HCT116 (cell line): ENCODE data around the gene BRDT. TPM values are rescaled to one million over a fixed set of nuclear protein-coding genes. Genes with fewer than 3 reads are reported as not detected.
A peak's percentile ranks its signal among the peaks of the same experiment; 100 is the strongest.

Experiments used
- ATAC-seq: fragments of 200-7000 bp; cut with Tn5 transposase; 2 replicates; pipeline ENCODE4 v1.9.1; 2020; ENCODE audit warnings: mild to moderate bottlenecking, moderate library complexity
- BruUV-seq: library from RNA; stranded (reverse); fragments of 400-500 nt; replicated peaks from 2 replicates; lab custom pipeline; 2021; lab: Mats Ljungman, UMichigan
- CTCF ChIA-PET: fragments of 300-600 bp; sonication (Branson Sonifier 250); formaldehyde crosslinking; loops from one replicate; lab custom pipeline; 2021; ENCODE audit warnings: antibody characterized with exemption; lab: Charles Lee
- POLR2A ChIA-PET: fragments of 300-600, 350-600 bp; sonication (Branson Sonifier 250); formaldehyde crosslinking; loops from one replicate; lab custom pipeline; 2021; ENCODE audit warnings: antibody characterized with exemption; lab: Charles Lee
- RAD21 ChIA-PET, 2 experiments: fragments of 300-600 bp; sonication (Branson Sonifier 250); formaldehyde crosslinking; loops; one replicate each; lab custom pipeline; 2023; ENCODE audit warnings: low total read pairs in 2 of 2; ENCODE audit not compliant: uncharacterized antibody in 2 of 2, unreplicated experiment in 2 of 2, low non-redundant PET in 1 of 2; lab: Charles Lee
- DNase-seq: peaks from one replicate; pipeline ENCODE4 v3.0.0-alpha.2; 2010; ENCODE audit warnings: low read depth, low spot score
- H2AFZ ChIP-seq: fragments of 200-600 bp; shearing (Covaris generic), sonication (generic); 2 replicates; pipeline ENCODE4 v1.6.1; 2017; ENCODE audit warnings: low read depth, mixed run types, mixed read lengths, antibody characterized with exemption, low read length; ENCODE audit not compliant: poor library complexity, severe bottlenecking
- H3K27ac ChIP-seq: 2 replicates; pipeline ENCODE4 v1.5.1; 2012; ENCODE audit warnings: low read depth, low read length
- H3K27me3 ChIP-seq: fragments of 200-600 bp; sonication (generic); 2 replicates; pipeline ENCODE4 v1.6.1; 2016; ENCODE audit warnings: mixed run types, low read length, mixed read lengths; ENCODE audit not compliant: insufficient read depth
- H3K36me3 ChIP-seq, 2 experiments: fragments of 200-500 bp in 1 of 2; fragments of 200-600 bp in 1 of 2; sonication (Bioruptor generic) in 1 of 2; sonication (generic) in 1 of 2; 2 replicates each; pipeline versions ENCODE4 v1.5.1 to v1.6.1; 2014 to 2016; ENCODE audit warnings: low read length in 2 of 2, inconsistent platforms in 1 of 2, mixed read lengths in 1 of 2, mixed run types in 1 of 2; ENCODE audit not compliant: insufficient read depth in 2 of 2, control insufficient read depth in 1 of 2
- H3K4me1 ChIP-seq, 2 experiments: fragments of 200-600 bp in 1 of 2; sonication (generic) in 1 of 2; 2 replicates each; pipeline versions ENCODE4 v1.5.1 to v1.6.1; 2012 to 2017; ENCODE audit warnings: low read length in 2 of 2, inconsistent platforms in 1 of 2, mild to moderate bottlenecking in 1 of 2, mixed read lengths in 1 of 2, mixed run types in 1 of 2, moderate library complexity in 1 of 2; ENCODE audit not compliant: insufficient read depth in 2 of 2, control insufficient read depth in 1 of 2
- H3K4me2 ChIP-seq: fragments of 200-600 bp; sonication (generic); 2 replicates; pipeline ENCODE4 v1.6.1; 2017; ENCODE audit warnings: mixed run types, low read length, mixed read lengths
- H3K4me3 ChIP-seq, 2 experiments: fragments of 200-600 bp in 1 of 2; sonication (generic) in 1 of 2; replicated peaks in 1 of 2; 2 replicates each; pipeline ENCODE4 v1.5.1; 2011 to 2016; ENCODE audit warnings: low read length in 2 of 2, control low read depth in 1 of 2, low read depth in 1 of 2, mild to moderate bottlenecking in 1 of 2, mixed read lengths in 1 of 2, mixed run types in 1 of 2
- H3K79me2 ChIP-seq: fragments of 200-600 bp; sonication (generic); 2 replicates; pipeline ENCODE4 v1.6.1; 2017; ENCODE audit warnings: mild to moderate bottlenecking, mixed run types, low read length, moderate library complexity, mixed read lengths; ENCODE audit not compliant: insufficient read depth
- H3K9ac ChIP-seq: fragments of 200-600 bp; sonication (generic); 2 replicates; pipeline ENCODE4 v1.6.1; 2016; ENCODE audit warnings: low read length, mixed read lengths
- H3K9me2 ChIP-seq: fragments of 200-600 bp; sonication (generic), shearing (Covaris generic); 2 replicates; pipeline ENCODE4 v1.6.1; 2017; ENCODE audit warnings: mixed run types, mild to moderate bottlenecking, moderate library complexity; ENCODE audit not compliant: insufficient read depth
- H3K9me3 ChIP-seq, 2 experiments: fragments of 200-500 bp in 1 of 2; fragments of 200-600 bp in 1 of 2; sonication (Bioruptor generic) in 1 of 2; sonication (generic) in 1 of 2; 2 replicates each; pipeline ENCODE4 v1.6.1; 2014 to 2017; ENCODE audit warnings: low read length in 2 of 2, mixed read lengths in 2 of 2, inconsistent platforms in 1 of 2, low read depth in 1 of 2, mild to moderate bottlenecking in 1 of 2, mixed run types in 1 of 2, moderate library complexity in 1 of 2; ENCODE audit not compliant: control insufficient read depth in 1 of 2, insufficient read depth in 1 of 2
- H4K20me1 ChIP-seq: fragments of 200-600 bp; sonication (generic), shearing (Covaris generic); 2 replicates; pipeline ENCODE4 v1.6.1; 2017; ENCODE audit warnings: mixed run types, mild to moderate bottlenecking, moderate library complexity; ENCODE audit not compliant: insufficient read depth
- ATF3 ChIP-seq: IDR thresholded peaks from 2 replicates; pipeline ENCODE4 v1.6.1; 2012
- CBX3 ChIP-seq: IDR thresholded peaks from 2 replicates; pipeline ENCODE4 v1.6.1; 2012; ENCODE audit warnings: low read depth
- EGR1 ChIP-seq: IDR thresholded peaks from 2 replicates; pipeline ENCODE4 v1.6.1; 2012; ENCODE audit warnings: low read depth
- ELF1 ChIP-seq: IDR thresholded peaks from 2 replicates; pipeline ENCODE4 v1.6.1; 2012; ENCODE audit warnings: low read depth, borderline replicate concordance
- FOSL1 ChIP-seq: IDR thresholded peaks from 2 replicates; pipeline ENCODE4 v1.6.1; 2012; ENCODE audit warnings: low read depth
- JUND ChIP-seq: IDR thresholded peaks from 2 replicates; pipeline ENCODE4 v1.6.1; 2012
- MAX ChIP-seq: IDR thresholded peaks from 2 replicates; pipeline ENCODE4 v1.6.1; 2012
- POLR2AphosphoS5 ChIP-seq: IDR thresholded peaks from 2 replicates; pipeline ENCODE4 v1.6.1; 2011; ENCODE audit warnings: mild to moderate bottlenecking, low read depth, low read length, moderate library complexity
- REST ChIP-seq: IDR thresholded peaks from 2 replicates; pipeline ENCODE4 v1.6.1; 2012; ENCODE audit warnings: low read depth
- SIN3A ChIP-seq: IDR thresholded peaks from 2 replicates; pipeline ENCODE4 v1.6.1; 2012; ENCODE audit warnings: low read depth
- SP1 ChIP-seq: IDR thresholded peaks from 2 replicates; pipeline ENCODE4 v1.6.1; 2012; ENCODE audit warnings: low read depth
- YY1 ChIP-seq: IDR thresholded peaks from 2 replicates; pipeline ENCODE4 v1.6.1; 2011; ENCODE audit warnings: low read length, low read depth, moderate library complexity, mild to moderate bottlenecking; ENCODE audit not compliant: insufficient replicate concordance; ENCODE audit errors: extremely low read depth
- ZNF274 ChIP-seq: fragments of 200-500 bp; sonication (Bioruptor generic); IDR thresholded peaks from 2 replicates; pipeline ENCODE4 v1.6.1; 2014; ENCODE audit warnings: mild to moderate bottlenecking, low read depth, low read length, inconsistent platforms
- intact Hi-C: fragments of 100-400 bp; cut with micrococcal nuclease; formaldehyde crosslinking; loops from 2 replicates; pipeline ENCODE4 v1.10.0; 2022
- total RNA-seq: library from RNA; stranded (reverse); gene quantifications from one replicate; pipeline ENCODE4 v1.2.1, GENCODE V29; 2021; ENCODE audit not compliant: unreplicated experiment

Gene BRDT
- total RNA-seq, 1 experiment from 2014 or later, result not detected

GRCh38 chr1:92030656-92031107 is 81.5 kb downstream of the BRDT start:
- peak overlapping the region; percentile 58 to 78 for H3K4me3 ChIP-seq
- intact Hi-C loops, result no loop called here
- BruUV-seq, result TSS peak; percentile 47

More at GRCh38 chr1:92030656-92031107, 81.5 kb downstream of the BRDT start:
- H3K4me2 ChIP-seq, result peak overlapping the region; percentile 96
- no peaks in the 10 kb centered on the region for H3K36me3 ChIP-seq
- no peaks in the 10 kb centered on the region for H3K79me2 ChIP-seq
- no peaks in the 10 kb centered on the region for H3K27me3 ChIP-seq
- H4K20me1 ChIP-seq, result no peaks in the 10 kb centered on the region
- H3K9me2 ChIP-seq, result no peaks in the 10 kb centered on the region
- DNase-seq (peak; percentile 55), ATAC-seq (peak; percentile 67)
- H3K4me1 ChIP-seq, result peaks cover 10 to 22% of the 10 kb centered on the region in 2 experiments
- H3K9me3 ChIP-seq, result no peaks in the 10 kb centered on the region
- H2AFZ ChIP-seq, result peak overlapping the region; percentile 98
- H3K27ac ChIP-seq, result peak overlapping the region; percentile 53
- POLR2A ChIA-PET, result no interaction called here
- TF ChIP-seq ZNF274, result no peak
- peak; percentile 51 for TF ChIP-seq POLR2AphosphoS5
- TF ChIP-seq ATF3, result no peak
- no peak for TF ChIP-seq YY1
- no peak for TF ChIP-seq REST
- TF ChIP-seq SP1, result peak; percentile 44
- peak; percentile 57 for TF ChIP-seq FOSL1
- no peak; the same call in 1 of the 2 replicates for TF ChIP-seq MAX
- TF ChIP-seq ELF1, result no peak; the same call in 1 of the 2 replicates
- peak; percentile 54; the same call in 1 of the 2 replicates for TF ChIP-seq CBX3
- TF ChIP-seq JUND, result peak; percentile 51
- peak; percentile 39; the same call in 1 of the 2 replicates for TF ChIP-seq SIN3A
- no peak for TF ChIP-seq EGR1
- CTCF ChIA-PET, result interaction anchor here (0.9 to 1.2 kb wide), 3 partner anchors 74 to 280 kb away, joined by 3 to 5 read pairs (median 4); no protein-coding TSS in a partner anchor
- RAD21 ChIA-PET, result interaction anchor here in 1 of 2 experiments (1.0 kb wide), 1 partner anchor 261 kb away, joined by 3 read pairs; no protein-coding TSS in a partner anchor
- H3K9ac ChIP-seq, result peak overlapping the region; percentile 69
